HG03066 (cell line): Measurements from ENCODE around the gene DENND1A.
A peak's percentile ranks its signal among the peaks of the same experiment; 100 is the strongest.
"Not testable (repeated sequence)": the region's sequence is repeated elsewhere in the genome, so short reads cannot be mapped to it uniquely, and the experiment has no call there.

Experiments
- ATAC-seq: cut with Tn5 transposase; IDR thresholded peaks from one replicate; pipeline ENCODE4 v1.9.1; 2021; ENCODE audit warnings: low read depth; ENCODE audit not compliant: unreplicated experiment

Gene DENND1A

DNA sequence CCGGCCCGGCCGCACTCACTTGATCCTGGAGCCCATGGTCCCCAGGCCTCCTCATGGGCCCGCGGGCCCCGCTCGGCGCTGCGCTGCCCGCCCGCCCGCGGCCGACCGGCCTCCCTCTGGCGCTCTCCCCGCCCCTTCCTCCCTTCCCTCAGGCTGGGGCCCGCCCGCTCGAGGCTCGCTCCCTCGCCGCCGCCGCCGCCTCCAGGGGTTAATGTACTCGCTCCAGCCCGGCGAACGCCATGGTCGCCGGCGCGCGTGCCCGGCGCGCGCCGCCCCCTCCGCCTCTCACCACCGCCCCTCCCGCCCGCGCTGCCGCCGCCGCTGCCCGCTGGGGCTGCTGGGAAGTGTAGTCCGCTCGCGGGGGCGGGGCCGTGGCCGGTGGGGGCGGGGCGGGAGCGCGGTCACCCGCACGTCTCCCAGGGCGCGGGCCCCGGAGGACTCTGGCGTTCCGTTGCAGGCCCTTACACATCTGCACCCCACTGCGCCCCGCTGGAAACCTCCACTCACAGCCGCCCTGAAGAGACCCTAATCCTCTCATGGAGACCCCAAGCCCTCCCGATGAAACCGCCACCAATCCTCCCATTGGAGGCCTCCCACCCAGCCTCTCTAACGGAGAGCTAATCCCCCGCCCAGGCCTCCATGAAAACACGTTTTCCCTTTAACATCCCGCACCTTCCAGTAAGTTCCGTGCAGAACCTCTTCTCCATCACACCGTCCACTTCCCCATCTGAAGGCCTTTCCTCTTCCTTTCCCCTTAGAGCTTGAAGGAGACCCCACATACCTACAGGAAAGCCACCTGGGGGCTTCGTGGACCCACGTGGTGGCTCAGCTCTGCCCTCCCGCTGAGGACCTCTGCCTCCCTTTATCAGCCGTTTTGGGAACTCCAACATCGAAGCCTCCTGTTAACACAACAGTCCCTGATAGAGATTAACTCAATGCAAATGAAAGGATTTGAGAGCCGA is at the start of gene DENND1A:
DENND1A (minus strand) TSS at position 257 of the 962 bp plus-strand sequence; CDS start at position 36, 221 bp downstream.
- peak; percentile 55 for ATAC-seq

DNA sequence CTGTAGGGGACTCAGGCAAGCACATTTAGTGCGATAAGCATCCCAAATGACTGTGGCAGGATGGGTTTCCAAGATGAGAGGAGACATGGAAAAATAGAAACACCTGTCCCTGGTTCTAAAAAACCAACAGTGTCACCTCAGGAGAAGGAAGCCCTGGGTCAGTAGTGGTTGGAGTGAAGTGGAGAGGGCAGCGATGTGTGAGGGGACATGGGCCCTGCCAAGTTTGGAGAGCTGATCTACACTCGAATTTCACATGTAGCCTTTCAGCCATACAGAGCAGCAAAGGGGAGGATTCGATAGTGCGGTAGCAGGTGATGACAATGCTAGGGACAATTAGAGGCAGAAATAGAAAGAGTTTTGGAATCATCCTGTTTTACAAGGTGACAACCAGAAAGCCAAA is 49.1 kb upstream of the DENND1A start:
- no peak for ATAC-seq

DNA sequence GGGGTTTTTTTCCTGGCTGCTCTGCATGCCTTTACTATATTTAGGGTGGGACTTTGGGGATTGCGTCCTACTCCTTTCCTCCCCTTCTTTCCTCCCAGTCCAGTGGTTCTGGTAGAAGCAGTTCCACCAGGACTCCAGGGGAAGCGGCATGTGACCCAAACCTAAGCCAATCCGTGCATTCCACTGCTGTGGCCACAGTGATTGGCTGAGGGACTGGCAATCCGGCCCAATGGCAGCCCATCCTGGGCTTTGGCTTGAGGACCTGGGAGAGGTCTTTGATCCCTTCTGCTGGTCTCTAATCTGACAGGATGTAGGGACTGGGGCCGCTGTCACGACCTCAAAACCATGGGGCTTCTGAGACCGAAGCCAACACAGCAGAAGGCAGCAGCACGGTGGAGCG is 46.7 kb upstream of the DENND1A start:
- ATAC-seq, result not testable (repeated sequence)

GRCh38 chr9:123975871-123976270 is 45.9 kb upstream of the DENND1A start:
- ATAC-seq, result no peak

GRCh38 chr9:123974471-123974870 is 44.5 kb upstream of the DENND1A start:
- no peak for ATAC-seq

DNA sequence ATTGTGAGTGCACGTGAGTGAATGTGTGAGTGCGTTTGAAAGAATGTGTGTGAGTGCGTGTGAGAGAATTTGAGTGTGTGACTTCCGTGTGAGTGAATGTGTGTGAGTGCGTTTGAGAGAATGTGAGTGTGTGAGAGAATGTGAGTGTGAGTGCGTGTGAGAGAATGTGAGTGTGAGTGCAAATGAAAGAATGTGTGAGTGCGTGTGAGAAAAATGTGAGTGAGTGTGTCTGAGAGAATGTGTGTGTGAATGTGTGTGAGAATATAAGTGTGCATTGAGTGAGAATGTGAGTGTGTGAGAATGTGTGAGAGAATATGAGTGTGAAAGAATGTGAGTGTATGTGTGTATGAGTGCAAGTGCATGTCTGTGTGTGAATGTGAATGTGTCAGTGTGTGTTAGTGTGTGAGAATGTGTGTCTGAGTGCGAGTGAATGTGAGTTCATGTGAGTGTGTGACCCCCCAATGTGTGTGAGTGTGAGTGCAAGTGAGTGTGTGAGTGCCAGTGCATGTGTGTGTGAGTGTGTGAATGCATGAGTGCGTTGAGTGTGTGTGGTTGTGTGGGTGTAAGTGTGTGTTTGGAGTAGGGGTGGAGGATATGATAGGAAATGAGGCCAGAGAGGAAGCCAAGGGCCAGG is 43.8 kb upstream of the DENND1A start:
- ATAC-seq, result no peak

DNA sequence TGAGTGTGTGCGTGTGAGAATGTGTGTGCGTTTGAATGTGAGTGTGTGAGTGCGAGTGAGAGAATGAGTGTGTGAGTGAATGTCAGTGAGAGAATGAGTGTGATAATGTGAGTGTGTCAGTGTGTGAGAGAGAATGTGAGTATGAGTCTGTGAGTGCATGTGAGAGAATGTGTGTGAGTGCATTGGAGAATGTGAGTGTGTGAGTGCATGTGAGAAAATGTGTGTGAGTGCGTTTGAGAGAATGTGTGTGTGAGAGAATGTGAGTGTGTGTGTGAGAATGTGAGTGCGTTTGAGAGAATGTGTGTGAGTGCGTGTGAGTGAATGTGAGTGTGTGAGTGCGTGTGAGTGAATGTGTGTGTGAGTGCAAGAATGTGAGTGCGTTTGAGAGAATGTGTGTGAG is 42.7 kb upstream of the DENND1A start:
- ATAC-seq, result no peak

- no peak for ATAC-seq
These were observed 37.4 kb upstream of the DENND1A start for GRCh38 chr9:123967323-123967722.

DNA sequence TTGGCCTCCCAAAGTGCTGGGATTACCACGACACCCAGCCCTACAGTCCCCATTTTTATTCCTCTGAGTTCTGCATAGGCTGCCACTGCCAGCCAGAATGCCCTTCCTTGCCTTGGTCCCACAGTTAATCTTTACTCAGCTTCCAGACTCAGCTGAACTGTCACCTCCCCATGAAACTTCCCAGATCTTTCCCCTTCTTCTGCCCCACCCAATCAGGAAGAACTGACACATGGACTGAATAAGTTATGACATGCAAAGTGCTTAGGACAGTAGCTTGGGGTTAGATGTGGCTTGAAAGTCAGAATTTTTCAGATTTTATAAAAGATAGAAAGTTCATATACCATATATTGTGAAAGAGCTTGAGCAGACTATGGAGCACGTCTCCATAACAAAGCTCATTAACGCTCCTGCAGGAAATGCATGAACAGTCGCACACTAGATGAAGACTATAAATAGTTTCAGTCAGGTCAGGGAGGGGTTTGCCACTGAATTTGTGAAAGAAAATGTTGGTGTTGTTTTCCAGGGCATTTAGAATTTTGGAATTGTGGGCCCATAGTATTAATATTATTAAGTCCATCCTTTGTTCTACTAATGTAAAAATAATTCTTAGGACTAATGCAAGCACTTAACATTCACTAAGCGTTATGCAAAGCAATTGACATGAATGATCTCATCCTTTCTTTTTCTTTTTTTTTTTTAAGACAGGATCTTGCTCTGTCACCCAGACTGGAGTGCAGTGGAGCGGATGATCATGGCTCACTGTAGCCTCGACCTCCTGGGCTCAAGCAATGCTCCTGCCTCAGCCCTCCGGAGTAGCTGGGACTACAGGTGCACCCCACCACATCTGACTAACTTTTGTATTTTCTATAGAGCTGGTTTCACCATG is 36.1 kb upstream of the DENND1A start:
- ATAC-seq, result no peak

DNA sequence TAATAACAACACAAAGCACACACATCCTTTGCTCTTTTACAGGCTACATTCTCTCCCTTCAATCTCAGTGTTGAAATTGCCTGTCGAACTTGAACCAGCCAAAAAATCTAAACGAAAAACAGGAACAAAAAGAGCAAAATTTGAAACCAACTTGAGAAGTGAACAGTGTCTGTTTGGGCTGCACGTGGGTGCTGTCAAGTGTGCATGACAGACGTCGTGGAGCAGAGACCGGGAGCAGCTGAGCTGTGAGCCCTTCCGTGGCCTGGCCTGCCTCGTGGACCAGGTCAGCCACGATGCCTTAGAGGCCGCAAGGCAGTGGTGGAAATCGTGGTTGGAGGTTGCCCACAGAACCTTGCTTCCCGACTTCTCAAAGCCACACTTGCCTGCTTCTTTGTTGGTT is 34.8 kb upstream of the DENND1A start:
- ATAC-seq, result no peak

GRCh38 chr9:123960965-123961364 is 31.0 kb upstream of the DENND1A start:
- no peak for ATAC-seq

- ATAC-seq, result no peak
These were observed 30.4 kb upstream of the DENND1A start for GRCh38 chr9:123960366-123960765.

- no peak for ATAC-seq
These were observed 29.9 kb upstream of the DENND1A start for GRCh38 chr9:123959787-123960186.

DNA sequence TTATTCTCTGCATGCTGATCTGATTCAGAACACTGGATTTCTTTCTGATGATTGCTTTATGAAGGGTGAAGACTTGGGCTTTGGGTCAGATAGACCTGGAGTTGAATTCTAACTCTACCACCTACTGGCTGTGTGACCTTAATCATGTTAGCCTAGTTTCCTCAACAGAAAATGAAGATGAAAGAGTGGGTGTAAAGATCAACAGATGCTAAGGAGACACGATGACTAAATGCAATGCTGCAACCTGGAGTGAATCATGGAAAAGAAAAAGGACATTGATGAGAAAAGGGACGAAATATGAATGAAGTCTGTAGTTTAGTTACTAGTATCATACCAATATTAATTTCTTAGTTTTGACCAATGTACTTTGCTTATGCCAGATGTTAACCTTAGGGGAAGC is 27.8 kb upstream of the DENND1A start:
- no peak for ATAC-seq

- ATAC-seq, result no peak
These were observed 27.3 kb upstream of the DENND1A start for GRCh38 chr9:123957168-123957721.

- ATAC-seq, result no peak
These were observed 25.7 kb upstream of the DENND1A start for GRCh38 chr9:123955637-123956036.

DNA sequence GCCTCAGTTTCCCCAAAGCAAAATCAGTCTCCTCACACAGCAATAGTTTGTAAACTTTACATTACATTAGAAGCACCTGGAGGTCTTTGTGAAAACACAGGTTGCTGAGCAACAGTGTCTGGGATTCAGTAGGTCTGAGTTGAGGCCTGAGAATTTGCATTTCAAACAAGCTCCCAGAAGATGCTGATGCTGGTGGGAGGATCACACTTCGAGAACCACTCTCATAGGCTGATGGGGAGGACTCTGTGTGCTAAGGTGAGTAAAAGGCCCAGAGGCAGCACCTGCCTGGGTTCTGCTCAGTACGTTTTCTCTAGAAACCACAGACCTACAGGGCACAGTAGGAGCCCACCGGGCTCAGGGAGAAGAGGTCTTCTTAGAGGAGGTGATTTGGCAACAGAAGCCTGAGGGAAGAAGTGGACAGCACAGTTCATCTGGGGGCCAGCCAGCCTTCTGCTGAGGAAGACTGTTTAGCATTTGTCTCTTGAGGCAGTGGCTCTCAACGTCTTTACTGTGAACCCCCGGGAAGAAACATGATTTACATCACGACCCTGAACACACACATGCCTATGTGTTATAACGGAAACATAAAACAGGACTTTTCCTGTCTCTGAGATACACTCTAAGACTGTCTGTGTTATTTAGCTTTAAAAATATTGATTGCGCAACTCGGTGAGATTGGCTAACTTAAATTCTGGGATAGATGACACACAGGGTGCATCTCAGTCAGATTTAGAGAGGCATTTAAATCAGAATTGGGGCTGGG is 24.8 kb upstream of the DENND1A start:
- ATAC-seq, result no peak

GRCh38 chr9:123952641-123953495 is 22.9 kb upstream of the DENND1A start:
- no peak for ATAC-seq

DNA sequence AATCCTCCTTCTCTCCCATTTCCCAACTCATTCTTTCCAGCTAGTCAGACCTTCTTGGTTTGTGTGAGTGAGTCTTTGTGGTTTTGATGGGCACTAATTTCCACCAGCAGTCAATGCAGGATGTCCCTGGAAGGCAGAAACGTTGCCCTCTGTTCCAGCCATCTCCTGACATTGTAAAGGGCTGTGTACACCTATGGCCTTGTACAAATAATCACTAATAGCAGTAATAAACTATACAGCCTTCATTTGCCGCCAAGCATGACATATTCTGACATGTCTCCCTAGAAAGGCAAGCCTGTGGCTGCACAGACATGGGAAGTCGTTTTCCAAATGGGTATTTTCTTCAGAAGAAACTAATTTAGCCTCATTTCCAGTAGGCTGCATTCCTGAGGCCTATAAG is 18.4 kb upstream of the DENND1A start:
- ATAC-seq, result no peak
